SK-N-SH (cell line): ENCODE measurements around the gene TRABD2A. TPM values are rescaled to one million over a fixed set of nuclear protein-coding genes. Genes with fewer than 3 reads are reported as not detected.

Experiments
- CTCF ChIA-PET: fragments of 300-600, 350-600 bp; formaldehyde crosslinking; extraction: SDS; loops from one replicate; lab custom pipeline; 2021; lab: Yijun Ruan, JAX
- POLR2A ChIA-PET: fragments of 350-600 bp; sonication (Branson Sonifier 250); formaldehyde crosslinking; extraction: SDS; loops from one replicate; lab custom pipeline; 2020; ENCODE audit warnings: antibody characterized with exemption, inconsistent platforms; lab: Yijun Ruan, JAX
- DNase-seq: peaks from one replicate; pipeline ENCODE4 v3.0.0; 2012
- H2AFZ ChIP-seq: fragments of 200-600 bp; sonication (generic); 2 replicates; pipeline ENCODE4 v1.8.1; 2016; ENCODE audit warnings: antibody characterized with exemption, mild to moderate bottlenecking, low read depth
- H3F3A ChIP-seq: fragments of 200-600 bp; sonication (generic); replicated peaks from 2 replicates; pipeline ENCODE3; 2016; ENCODE audit warnings: antibody characterized with exemption, mild to moderate bottlenecking; ENCODE audit not compliant: insufficient read depth
- H3K27ac ChIP-seq, 2 experiments: fragments of 200-500 bp in 1 of 2; fragments of 200-600 bp in 1 of 2; sonication (Bioruptor generic) in 1 of 2; sonication (generic), shearing (Covaris generic) in 1 of 2; 2 replicates each; pipeline versions ENCODE4 v1.5.1 to v1.6.1; 2014 to 2016; ENCODE audit warnings: low read depth in 2 of 2, inconsistent platforms in 1 of 2, low read length in 1 of 2, mild to moderate bottlenecking in 1 of 2, mixed read lengths in 1 of 2
- H3K27me3 ChIP-seq: fragments of 200-600 bp; sonication (generic), shearing (Covaris generic); 2 replicates; pipeline ENCODE4 v1.6.1; 2016; ENCODE audit warnings: mixed run types; ENCODE audit not compliant: insufficient read depth
- H3K36me3 ChIP-seq, 2 experiments: fragments of 200-500 bp in 1 of 2; fragments of 200-600 bp in 1 of 2; sonication (Bioruptor generic) in 1 of 2; sonication (generic) in 1 of 2; replicated peaks in 1 of 2; 2 replicates each; pipeline versions ENCODE3 to v1.5.1; 2014 to 2016; ENCODE audit warnings: low read length in 1 of 2, mild to moderate bottlenecking in 1 of 2; ENCODE audit not compliant: insufficient read depth in 2 of 2, control insufficient read depth in 1 of 2
- H3K4me1 ChIP-seq, 2 experiments: fragments of 200-500 bp in 1 of 2; fragments of 200-600 bp in 1 of 2; sonication (Bioruptor generic) in 1 of 2; sonication (generic), shearing (Covaris generic) in 1 of 2; 2 replicates each; pipeline versions ENCODE4 v1.5.1 to v1.6.1; 2014 to 2016; ENCODE audit warnings: low read depth in 1 of 2, low read length in 1 of 2, mixed run types in 1 of 2; ENCODE audit not compliant: insufficient read depth in 2 of 2, control insufficient read depth in 1 of 2
- H3K4me2 ChIP-seq: fragments of 200-600 bp; sonication (generic), shearing (Covaris generic); 2 replicates; pipeline ENCODE4 v1.6.1; 2017; ENCODE audit warnings: mixed run types
- H3K4me3 ChIP-seq, 2 experiments: fragments of 200-500 bp in 1 of 2; fragments of 200-600 bp in 1 of 2; sonication (Bioruptor generic) in 1 of 2; sonication (generic), shearing (Covaris generic) in 1 of 2; 2 replicates each; pipeline versions ENCODE4 v1.5.1 to v1.8.1; 2014 to 2016; ENCODE audit warnings: low read depth in 2 of 2, inconsistent platforms in 1 of 2, low read length in 1 of 2, mild to moderate bottlenecking in 1 of 2, mixed read lengths in 1 of 2, moderate library complexity in 1 of 2
- H3K79me2 ChIP-seq: fragments of 200-600 bp; sonication (generic); 2 replicates; pipeline ENCODE4 v1.8.1; 2017; ENCODE audit warnings: mild to moderate bottlenecking; ENCODE audit not compliant: insufficient read depth
- H3K9ac ChIP-seq: fragments of 200-600 bp; sonication (generic); 2 replicates; pipeline ENCODE4 v1.6.1; 2017; ENCODE audit warnings: mixed run types
- H3K9me2 ChIP-seq: fragments of 200-600 bp; sonication (generic); 2 replicates; pipeline ENCODE4 v1.6.1; 2017; ENCODE audit warnings: mixed run types
- H3K9me3 ChIP-seq: fragments of 200-600 bp; sonication (generic); 2 replicates; pipeline ENCODE4 v1.6.1; 2017; ENCODE audit warnings: mixed run types, mild to moderate bottlenecking, moderate library complexity
- H4K20me1 ChIP-seq: fragments of 200-600 bp; sonication (generic); 2 replicates; pipeline ENCODE4 v1.6.1; 2017; ENCODE audit warnings: mild to moderate bottlenecking, mixed run types; ENCODE audit not compliant: insufficient read depth
- CHD2 ChIP-seq: fragments of 150-350 bp; IDR thresholded peaks from 2 replicates; pipeline ENCODE4 v1.6.1; 2018; ENCODE audit warnings: low read length; ENCODE audit not compliant: partially characterized antibody
- EZH2phosphoT487 ChIP-seq: fragments of 200-600 bp; sonication (generic); IDR thresholded peaks from 2 replicates; pipeline ENCODE4 v1.6.1; 2017; ENCODE audit warnings: low read depth, mixed run types, mild to moderate bottlenecking, antibody characterized with exemption, moderate library complexity, borderline replicate concordance
- FOSL2 ChIP-seq: IDR thresholded peaks from 2 replicates; pipeline ENCODE4 v1.4.0; 2012; ENCODE audit warnings: low read depth, mild to moderate bottlenecking, moderate library complexity, borderline replicate concordance
- FOXJ3 ChIP-seq: sonication (generic); formaldehyde crosslinking; IDR thresholded peaks from 2 replicates; pipeline ENCODE4 v1.5.1; 2020; ENCODE audit warnings: mild to moderate bottlenecking, missing genetic modification reagents
- GABPA ChIP-seq: IDR thresholded peaks from 2 replicates; pipeline ENCODE4 v1.4.0; 2012; ENCODE audit warnings: low read depth, mild to moderate bottlenecking
- GATA2 ChIP-seq: sonication (generic); formaldehyde crosslinking; IDR thresholded peaks from 2 replicates; pipeline ENCODE4 v1.5.0; 2020; ENCODE audit warnings: mild to moderate bottlenecking, missing genetic modification reagents
- IRF3 ChIP-seq: fragments of 150-350 bp; IDR thresholded peaks from 2 replicates; pipeline ENCODE4 v1.6.1; 2016; ENCODE audit warnings: mild to moderate bottlenecking, low read depth, low read length
- MAX ChIP-seq: IDR thresholded peaks from 2 replicates; pipeline ENCODE4 v1.4.0; 2012; ENCODE audit warnings: low read depth
- MEF2A ChIP-seq: IDR thresholded peaks from 2 replicates; pipeline ENCODE4 v1.4.0; 2012; ENCODE audit warnings: low read depth, borderline replicate concordance
- MXI1 ChIP-seq: IDR thresholded peaks from 2 replicates; pipeline ENCODE4 v1.6.1; 2012; ENCODE audit warnings: mild to moderate bottlenecking, low read depth, low read length, improper control_type of control experiment
- NFIC ChIP-seq: IDR thresholded peaks from 2 replicates; pipeline ENCODE4 v1.4.0; 2012; ENCODE audit warnings: borderline replicate concordance
- RCOR1 ChIP-seq: fragments of 150-350 bp; IDR thresholded peaks from 2 replicates; pipeline ENCODE4 v1.6.1; 2017; ENCODE audit warnings: antibody characterized with exemption, low read length
- RFX5 ChIP-seq: IDR thresholded peaks from 2 replicates; pipeline ENCODE4 v1.6.1; 2012; ENCODE audit warnings: mild to moderate bottlenecking, improper control_type of control experiment, low read length
- TCF12 ChIP-seq: IDR thresholded peaks from 2 replicates; pipeline ENCODE4 v1.4.0; 2012
- TEAD4 ChIP-seq: IDR thresholded peaks from 2 replicates; pipeline ENCODE4 v1.4.0; 2012; ENCODE audit warnings: mild to moderate bottlenecking, borderline replicate concordance; ENCODE audit not compliant: insufficient read depth
- USF2 ChIP-seq: fragments of 150-350 bp; IDR thresholded peaks from 2 replicates; pipeline ENCODE4 v1.6.1; 2017; ENCODE audit warnings: antibody characterized with exemption, low read length, low read depth, borderline replicate concordance
- WGBS: methylation state at CpG from one replicate; pipeline ENCODE4 v1.1.6; 2017; ENCODE audit warnings: low lambda C conversion rate; 5-methylcytosine and 5-hydroxymethylcytosine counted together
- polyA plus RNA-seq, 3 experiments: library from polyadenylated mRNA; depleted of rRNA; stranded (reverse); fragments of >200 nt; gene quantifications; 2 replicates each; pipeline ENCODE4 v1.2.3, GENCODE V29; 2012
- TF ChIP-seq, protein P1 (sequence below): IDR thresholded peaks from 2 replicates; pipeline ENCODE4 v1.4.0; 2012; ENCODE audit warnings: low read depth, borderline replicate concordance
- TF ChIP-seq, protein P2 (sequence below): IDR thresholded peaks from 2 replicates; pipeline ENCODE4 v1.6.1; 2012; ENCODE audit warnings: mild to moderate bottlenecking, low read depth, low read length, moderate library complexity
- TF ChIP-seq, protein P3 (sequence below): IDR thresholded peaks from 2 replicates; pipeline ENCODE4 v1.4.0; 2012; ENCODE audit warnings: low read depth, borderline replicate concordance

TRABD2A gene
- polyA plus RNA-seq, 1 of the 3 experiments (the other 2 are of a cell fraction) = 3.0 TPM

DNA sequence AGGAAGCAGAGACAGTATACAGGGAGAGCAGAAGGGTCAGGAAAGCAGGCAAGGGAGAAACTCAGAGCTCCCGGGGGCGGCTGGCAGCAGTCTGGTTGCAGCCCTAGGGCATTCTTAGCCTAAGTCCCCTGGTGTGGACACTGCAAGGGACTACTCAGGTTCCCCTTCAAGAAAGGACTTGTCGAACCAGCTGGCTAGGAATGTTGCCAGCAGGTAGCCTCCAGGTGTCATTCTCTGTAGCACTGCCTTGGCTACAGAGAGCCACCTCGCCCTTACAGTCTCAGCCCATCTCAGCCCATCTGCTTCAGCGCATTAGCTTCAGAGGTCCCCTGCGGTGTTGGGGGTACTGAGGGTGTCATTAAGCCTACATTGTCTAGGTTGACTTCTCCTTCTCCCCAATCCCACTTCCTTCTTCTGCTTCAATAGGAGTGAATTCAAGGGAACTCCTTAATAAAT is 13.3 kb upstream of the TRABD2A start:
- TF ChIP-seq MEF2A (no peak), GATA2 (CRISPR knock-in tag) (no peak), CHD2 (no peak), RCOR1 (no peak), USF2 (no peak), EZH2phosphoT487 (no peak), MXI1 (no peak), GABPA (no peak), MAX (no peak), IRF3 (no peak), TCF12 (no peak), NFIC (no peak), RFX5 (no peak), TEAD4 (no peak), FOSL2 (no peak), FOXJ3 (CRISPR knock-in tag) (no peak)
- TF ChIP-seq, protein P1, sequence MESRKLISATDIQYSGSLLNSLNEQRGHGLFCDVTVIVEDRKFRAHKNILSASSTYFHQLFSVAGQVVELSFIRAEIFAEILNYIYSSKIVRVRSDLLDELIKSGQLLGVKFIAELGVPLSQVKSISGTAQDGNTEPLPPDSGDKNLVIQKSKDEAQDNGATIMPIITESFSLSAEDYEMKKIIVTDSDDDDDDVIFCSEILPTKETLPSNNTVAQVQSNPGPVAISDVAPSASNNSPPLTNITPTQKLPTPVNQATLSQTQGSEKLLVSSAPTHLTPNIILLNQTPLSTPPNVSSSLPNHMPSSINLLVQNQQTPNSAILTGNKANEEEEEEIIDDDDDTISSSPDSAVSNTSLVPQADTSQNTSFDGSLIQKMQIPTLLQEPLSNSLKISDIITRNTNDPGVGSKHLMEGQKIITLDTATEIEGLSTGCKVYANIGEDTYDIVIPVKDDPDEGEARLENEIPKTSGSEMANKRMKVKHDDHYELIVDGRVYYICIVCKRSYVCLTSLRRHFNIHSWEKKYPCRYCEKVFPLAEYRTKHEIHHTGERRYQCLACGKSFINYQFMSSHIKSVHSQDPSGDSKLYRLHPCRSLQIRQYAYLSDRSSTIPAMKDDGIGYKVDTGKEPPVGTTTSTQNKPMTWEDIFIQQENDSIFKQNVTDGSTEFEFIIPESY = no peak
- TF ChIP-seq, protein P2, sequence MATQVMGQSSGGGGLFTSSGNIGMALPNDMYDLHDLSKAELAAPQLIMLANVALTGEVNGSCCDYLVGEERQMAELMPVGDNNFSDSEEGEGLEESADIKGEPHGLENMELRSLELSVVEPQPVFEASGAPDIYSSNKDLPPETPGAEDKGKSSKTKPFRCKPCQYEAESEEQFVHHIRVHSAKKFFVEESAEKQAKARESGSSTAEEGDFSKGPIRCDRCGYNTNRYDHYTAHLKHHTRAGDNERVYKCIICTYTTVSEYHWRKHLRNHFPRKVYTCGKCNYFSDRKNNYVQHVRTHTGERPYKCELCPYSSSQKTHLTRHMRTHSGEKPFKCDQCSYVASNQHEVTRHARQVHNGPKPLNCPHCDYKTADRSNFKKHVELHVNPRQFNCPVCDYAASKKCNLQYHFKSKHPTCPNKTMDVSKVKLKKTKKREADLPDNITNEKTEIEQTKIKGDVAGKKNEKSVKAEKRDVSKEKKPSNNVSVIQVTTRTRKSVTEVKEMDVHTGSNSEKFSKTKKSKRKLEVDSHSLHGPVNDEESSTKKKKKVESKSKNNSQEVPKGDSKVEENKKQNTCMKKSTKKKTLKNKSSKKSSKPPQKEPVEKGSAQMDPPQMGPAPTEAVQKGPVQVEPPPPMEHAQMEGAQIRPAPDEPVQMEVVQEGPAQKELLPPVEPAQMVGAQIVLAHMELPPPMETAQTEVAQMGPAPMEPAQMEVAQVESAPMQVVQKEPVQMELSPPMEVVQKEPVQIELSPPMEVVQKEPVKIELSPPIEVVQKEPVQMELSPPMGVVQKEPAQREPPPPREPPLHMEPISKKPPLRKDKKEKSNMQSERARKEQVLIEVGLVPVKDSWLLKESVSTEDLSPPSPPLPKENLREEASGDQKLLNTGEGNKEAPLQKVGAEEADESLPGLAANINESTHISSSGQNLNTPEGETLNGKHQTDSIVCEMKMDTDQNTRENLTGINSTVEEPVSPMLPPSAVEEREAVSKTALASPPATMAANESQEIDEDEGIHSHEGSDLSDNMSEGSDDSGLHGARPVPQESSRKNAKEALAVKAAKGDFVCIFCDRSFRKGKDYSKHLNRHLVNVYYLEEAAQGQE = no peak
- TF ChIP-seq, protein P3, sequence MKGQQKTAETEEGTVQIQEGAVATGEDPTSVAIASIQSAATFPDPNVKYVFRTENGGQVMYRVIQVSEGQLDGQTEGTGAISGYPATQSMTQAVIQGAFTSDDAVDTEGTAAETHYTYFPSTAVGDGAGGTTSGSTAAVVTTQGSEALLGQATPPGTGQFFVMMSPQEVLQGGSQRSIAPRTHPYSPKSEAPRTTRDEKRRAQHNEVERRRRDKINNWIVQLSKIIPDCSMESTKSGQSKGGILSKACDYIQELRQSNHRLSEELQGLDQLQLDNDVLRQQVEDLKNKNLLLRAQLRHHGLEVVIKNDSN = no peak
- POLR2A ChIA-PET = no interaction called here

More for the DNA sequence above, 13.3 kb upstream of the TRABD2A start:
- no peaks in the 10 kb centered on the region for H3K36me3 ChIP-seq
- H3K4me1 ChIP-seq = peaks cover 0 to 43% of the 10 kb centered on the region in 2 experiments; a peak in 3 of 4 replicates
- H3K9me3 ChIP-seq = no peaks in the 10 kb centered on the region
- no peak overlapping the region for H3K4me3 ChIP-seq
- no peak overlapping the region for H3K4me2 ChIP-seq
- no peak overlapping the region for H3K9ac ChIP-seq
- peak overlapping the region in 1 of 2 experiments; percentile 71; a peak in 2 of 4 replicates for H3K27ac ChIP-seq
- WGBS = 84% methylated on average over 6 of the region's 6 CpGs
- no peak for DNase-seq
- H3F3A ChIP-seq = peaks cover 51% of the 10 kb centered on the region
- no peaks in the 10 kb centered on the region for H3K9me2 ChIP-seq
- peak overlapping the region; percentile 86; the same call in 1 of the 2 replicates for H2AFZ ChIP-seq
- no peaks in the 10 kb centered on the region for H3K79me2 ChIP-seq
- no peaks in the 10 kb centered on the region for H3K27me3 ChIP-seq
- no peaks in the 10 kb centered on the region for H4K20me1 ChIP-seq
- CTCF ChIA-PET = interaction anchor here (1.8 to 2.4 kb wide), 2 partner anchors 12 to 32 kb away, joined by 10 read pairs; no protein-coding TSS in a partner anchor
